HEK293T (cell line): Measurements from ENCODE around the gene FBXW8.

Experiments used
- CTCF ChIA-PET: fragments of 350-600 bp; formaldehyde crosslinking; extraction: SDS; loops from one replicate; lab custom pipeline; 2021; ENCODE audit warnings: antibody characterized with exemption, inconsistent platforms; lab: Yijun Ruan, JAX
- POLR2A ChIA-PET: fragments of 350-600 bp; formaldehyde crosslinking; extraction: SDS; loops from one replicate; lab custom pipeline; 2020; ENCODE audit warnings: antibody characterized with exemption, inconsistent platforms; lab: Yijun Ruan, JAX
- DNase-seq: peaks from one replicate; pipeline ENCODE4 v3.0.0; 2012; ENCODE audit warnings: mixed read lengths; ENCODE audit errors: extremely low spot score
- ARNT ChIP-seq: fragments of 450-650 bp; IDR thresholded peaks from 2 replicates; pipeline ENCODE4 v1.6.1; 2017; ENCODE audit warnings: mild to moderate bottlenecking
- BHLHE40 ChIP-seq: fragments of 450-650 bp; IDR thresholded peaks from 2 replicates; pipeline ENCODE4 v1.6.1; 2016; ENCODE audit warnings: mild to moderate bottlenecking, moderate library complexity, borderline replicate concordance
- CTBP1 ChIP-seq: fragments of 450-650 bp; IDR thresholded peaks from 2 replicates; pipeline ENCODE4 v1.6.1; 2016; ENCODE audit warnings: borderline replicate concordance
- ELF4 ChIP-seq: fragments of 450-650 bp; IDR thresholded peaks from 2 replicates; pipeline ENCODE4 v1.6.1; 2017; ENCODE audit warnings: antibody characterized with exemption
- FOXA1 ChIP-seq: fragments of 450-650 bp; IDR thresholded peaks from 2 replicates; pipeline ENCODE4 v1.6.1; 2016; ENCODE audit warnings: mild to moderate bottlenecking
- FOXK2 ChIP-seq: fragments of 450-650 bp; IDR thresholded peaks from 2 replicates; pipeline ENCODE4 v1.6.1; 2016; ENCODE audit warnings: mild to moderate bottlenecking
- FOXM1 ChIP-seq: fragments of 450-650 bp; IDR thresholded peaks from 2 replicates; pipeline ENCODE4 v1.6.1; 2017; ENCODE audit warnings: mild to moderate bottlenecking, borderline replicate concordance
- HDGF ChIP-seq: fragments of 450-650 bp; IDR thresholded peaks from 2 replicates; pipeline ENCODE4 v1.6.1; 2017; ENCODE audit warnings: antibody characterized with exemption, borderline replicate concordance
- L3MBTL2 ChIP-seq: fragments of 450-650 bp; conservative IDR thresholded peaks from 2 replicates; pipeline ENCODE4 v1.6.1; 2016; ENCODE audit warnings: mild to moderate bottlenecking
- LEF1 ChIP-seq: fragments of 450-650 bp; IDR thresholded peaks from 2 replicates; pipeline ENCODE4 v1.6.1; 2017; ENCODE audit warnings: mild to moderate bottlenecking, borderline replicate concordance
- NFRKB ChIP-seq: fragments of 450-650 bp; IDR thresholded peaks from 2 replicates; pipeline ENCODE4 v1.6.1; 2016; ENCODE audit warnings: mild to moderate bottlenecking, moderate library complexity
- PKNOX1 ChIP-seq: fragments of 450-650 bp; IDR thresholded peaks from 2 replicates; pipeline ENCODE4 v1.6.1; 2016
- SP1 ChIP-seq: fragments of 450-650 bp; IDR thresholded peaks from 2 replicates; pipeline ENCODE4 v1.6.1; 2017
- SUZ12 ChIP-seq: fragments of 450-650 bp; IDR thresholded peaks from 2 replicates; pipeline ENCODE4 v1.6.1; 2016; ENCODE audit warnings: mild to moderate bottlenecking
- TARDBP ChIP-seq: fragments of 450-650 bp; IDR thresholded peaks from 2 replicates; pipeline ENCODE4 v1.6.1; 2016
- ZNF384 ChIP-seq: fragments of 450-650 bp; IDR thresholded peaks from 2 replicates; pipeline ENCODE4 v1.6.1; 2016

Gene FBXW8

GRCh38 chr12:117072106-117072505 is 161.4 kb downstream of the FBXW8 start:
- POLR2A ChIA-PET, result no interaction called here
- CTCF ChIA-PET, result no interaction called here
- no peak for DNase-seq
- TF ChIP-seq TARDBP (no peak), FOXM1 (no peak), NFRKB (no peak), CTBP1 (no peak), HDGF (no peak), SUZ12 (no peak), FOXA1 (no peak), BHLHE40 (no peak), FOXK2 (no peak), LEF1 (no peak), ELF4 (no peak), PKNOX1 (no peak), ARNT (no peak)

- TF ChIP-seq ARNT, result no peak
- no peak for DNase-seq
- ChIA-PET CTCF (no interaction called here), POLR2A (no interaction called here)
These were observed 162.2 kb downstream of the FBXW8 start for GRCh38 chr12:117072736-117073490.

GRCh38 chr12:117073611-117074010 is 162.9 kb downstream of the FBXW8 start:
- CTCF ChIA-PET, result no interaction called here
- no peak for DNase-seq
- POLR2A ChIA-PET, result no interaction called here
- TF ChIP-seq LEF1 (no peak), L3MBTL2 (no peak), FOXM1 (no peak), ARNT (no peak), ELF4 (no peak), FOXA1 (no peak), CTBP1 (no peak), HDGF (no peak), BHLHE40 (no peak), SP1 (no peak), NFRKB (no peak), SUZ12 (no peak), TARDBP (no peak), PKNOX1 (no peak)

- ChIA-PET POLR2A (interaction anchor here (0.6 kb wide), 1 partner anchor 19 kb away, joined by 3 read pairs; no protein-coding TSS in a partner anchor), CTCF (no interaction called here)
- no peak for DNase-seq
- TF ChIP-seq ELF4 (no peak), CTBP1 (no peak), ARNT (no peak), TARDBP (no peak), ZNF384 (no peak), HDGF (no peak), BHLHE40 (no peak), NFRKB (no peak), PKNOX1 (no peak), LEF1 (no peak)
These were observed 165.9 kb downstream of the FBXW8 start for GRCh38 chr12:117076410-117077372.

GRCh38 chr12:117079487-117079886 is 168.7 kb downstream of the FBXW8 start:
- ChIA-PET CTCF (no interaction called here), POLR2A (no interaction called here)
- no peak for TF ChIP-seq L3MBTL2
- no peak for TF ChIP-seq ARNT
- TF ChIP-seq FOXM1, result no peak
- TF ChIP-seq ZNF384, result no peak
- TF ChIP-seq LEF1, result no peak
- TF ChIP-seq NFRKB, result no peak
- TF ChIP-seq FOXA1, result no peak
- no peak for TF ChIP-seq FOXK2
- TF ChIP-seq SP1, result no peak
- no peak for TF ChIP-seq PKNOX1
- no peak for TF ChIP-seq HDGF
- TF ChIP-seq SUZ12, result no peak
- no peak for TF ChIP-seq BHLHE40
- TF ChIP-seq TARDBP, result no peak
- TF ChIP-seq CTBP1, result no peak
- TF ChIP-seq ELF4, result no peak

More at GRCh38 chr12:117079487-117079886, 168.7 kb downstream of the FBXW8 start:
- DNase-seq, result no peak
